GM13977 (cell line): ENCODE data around the gene CSRP1.

Experiments
- DNase-seq: peaks from one replicate; pipeline ENCODE4 v3.0.0; 2012; ENCODE audit warnings: low spot score
- in situ Hi-C: fragments of 300-500 bp; cut with MboI; formaldehyde crosslinking; loops from one replicate; pipeline ENCODE4 v1.12.0; 2022; ENCODE audit warnings: low sequenced_read_pairs, low pct_unique_long_range_greater_than_20kb, mixed read lengths, inconsistent platforms; ENCODE audit not compliant: unreplicated experiment
- TF ChIP-seq, protein P1 (sequence below): IDR thresholded peaks from 2 replicates; pipeline ENCODE4 v1.5.1; 2012; ENCODE audit warnings: mild to moderate bottlenecking, control low read depth; ENCODE audit not compliant: insufficient read depth; ENCODE audit errors: extremely low read depth, missing control alignments

CSRP1 gene

DNA sequence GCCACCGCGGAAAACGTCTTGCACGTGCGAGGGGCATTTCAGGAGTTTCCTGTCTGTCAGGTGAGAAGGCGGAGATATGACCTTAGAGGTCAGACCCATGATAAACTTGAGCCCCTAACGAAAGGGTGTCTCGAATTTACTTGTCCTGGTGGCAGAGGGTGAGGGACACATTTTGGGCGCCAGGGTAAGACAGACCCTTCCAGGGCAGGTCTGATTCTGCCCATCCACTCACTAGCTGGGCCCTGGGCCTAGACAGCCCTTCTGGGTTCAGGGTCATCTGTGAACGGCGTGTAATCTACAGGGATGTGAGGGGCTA, 395 bp upstream of the CSRP1 start:
- in situ Hi-C loops = no loop called here
- no peak for DNase-seq
- TF ChIP-seq, protein P1, sequence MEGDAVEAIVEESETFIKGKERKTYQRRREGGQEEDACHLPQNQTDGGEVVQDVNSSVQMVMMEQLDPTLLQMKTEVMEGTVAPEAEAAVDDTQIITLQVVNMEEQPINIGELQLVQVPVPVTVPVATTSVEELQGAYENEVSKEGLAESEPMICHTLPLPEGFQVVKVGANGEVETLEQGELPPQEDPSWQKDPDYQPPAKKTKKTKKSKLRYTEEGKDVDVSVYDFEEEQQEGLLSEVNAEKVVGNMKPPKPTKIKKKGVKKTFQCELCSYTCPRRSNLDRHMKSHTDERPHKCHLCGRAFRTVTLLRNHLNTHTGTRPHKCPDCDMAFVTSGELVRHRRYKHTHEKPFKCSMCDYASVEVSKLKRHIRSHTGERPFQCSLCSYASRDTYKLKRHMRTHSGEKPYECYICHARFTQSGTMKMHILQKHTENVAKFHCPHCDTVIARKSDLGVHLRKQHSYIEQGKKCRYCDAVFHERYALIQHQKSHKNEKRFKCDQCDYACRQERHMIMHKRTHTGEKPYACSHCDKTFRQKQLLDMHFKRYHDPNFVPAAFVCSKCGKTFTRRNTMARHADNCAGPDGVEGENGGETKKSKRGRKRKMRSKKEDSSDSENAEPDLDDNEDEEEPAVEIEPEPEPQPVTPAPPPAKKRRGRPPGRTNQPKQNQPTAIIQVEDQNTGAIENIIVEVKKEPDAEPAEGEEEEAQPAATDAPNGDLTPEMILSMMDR = no peak

DNA sequence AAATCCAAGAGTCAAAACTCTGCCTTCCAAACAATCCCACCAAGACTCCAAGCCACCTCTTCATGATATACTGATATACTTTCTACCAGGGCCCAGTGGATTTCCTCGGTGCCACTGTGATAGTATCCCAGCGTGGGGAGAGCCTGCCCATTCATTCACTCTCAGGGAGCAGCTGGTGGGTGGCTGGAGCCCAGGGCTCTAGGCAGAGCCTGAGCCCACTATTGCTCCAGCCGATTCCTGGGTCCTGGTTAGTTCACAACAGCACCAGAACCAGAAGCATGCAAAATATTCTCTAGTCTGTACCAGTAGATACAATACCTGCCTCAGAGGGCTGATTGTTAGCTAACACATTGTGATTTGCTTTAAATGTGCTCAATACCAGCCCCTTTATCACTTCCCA, 831 bp downstream of the CSRP1 start:
- in situ Hi-C loops = no loop called here
- TF ChIP-seq, protein P1 = no peak
- no peak for DNase-seq

DNA sequence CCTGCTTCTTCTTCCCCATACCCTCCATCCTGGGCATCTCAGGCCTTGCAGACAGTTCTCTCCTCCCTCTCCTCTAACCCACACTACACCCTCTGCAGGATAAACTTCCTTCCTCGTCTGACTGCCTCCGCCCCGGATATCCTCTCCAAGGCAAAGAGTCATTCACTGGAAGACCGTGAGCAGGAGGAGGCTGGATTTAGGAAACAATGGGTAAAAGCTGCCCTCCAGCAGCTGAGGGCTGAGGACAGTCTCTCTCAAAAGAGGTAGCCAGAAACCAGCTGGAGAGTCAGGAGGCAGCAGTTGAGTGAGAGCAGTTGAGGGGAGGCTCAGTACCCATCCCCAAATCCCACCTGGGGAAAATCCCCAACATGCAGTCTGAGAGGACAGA, 1.4 kb downstream of the CSRP1 start:
- in situ Hi-C loops = no loop called here
- no peak for DNase-seq
- TF ChIP-seq, protein P1 = no peak

DNA sequence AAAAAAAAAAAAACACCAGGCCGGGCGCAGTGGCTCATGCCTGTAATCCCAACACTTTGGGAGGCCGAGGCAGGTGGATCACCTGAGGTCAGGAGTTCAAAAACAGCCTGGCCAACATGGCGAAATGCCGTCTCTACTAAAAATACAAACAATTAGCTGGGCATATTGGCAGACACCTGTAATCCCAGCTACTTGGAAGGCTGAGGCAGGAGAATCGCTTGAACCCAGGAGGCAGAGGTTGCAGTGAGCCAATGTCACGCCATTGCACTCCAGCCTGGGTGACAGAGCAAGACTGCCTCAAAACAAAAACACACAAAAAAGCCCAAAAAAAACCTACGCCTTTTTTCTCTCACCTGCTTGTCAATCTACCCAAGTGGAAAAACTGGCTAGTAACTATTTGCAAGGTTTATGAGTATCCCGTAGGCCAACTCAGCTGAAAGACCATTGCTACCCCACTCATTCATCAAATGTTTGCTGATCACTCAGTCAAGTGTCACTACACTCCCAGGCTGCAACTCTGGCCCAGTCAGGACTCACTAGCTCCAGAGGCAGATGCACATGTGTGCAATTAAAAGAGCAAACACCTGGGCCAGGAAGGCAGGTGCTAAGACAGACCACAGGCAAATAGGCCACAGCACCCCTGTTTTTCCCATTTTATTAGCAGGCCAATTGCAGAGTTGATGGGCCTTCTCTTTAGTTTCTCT, 2.0 kb downstream of the CSRP1 start:
- TF ChIP-seq, protein P1 = no peak
- in situ Hi-C loops = no loop called here
- no peak for DNase-seq

DNA sequence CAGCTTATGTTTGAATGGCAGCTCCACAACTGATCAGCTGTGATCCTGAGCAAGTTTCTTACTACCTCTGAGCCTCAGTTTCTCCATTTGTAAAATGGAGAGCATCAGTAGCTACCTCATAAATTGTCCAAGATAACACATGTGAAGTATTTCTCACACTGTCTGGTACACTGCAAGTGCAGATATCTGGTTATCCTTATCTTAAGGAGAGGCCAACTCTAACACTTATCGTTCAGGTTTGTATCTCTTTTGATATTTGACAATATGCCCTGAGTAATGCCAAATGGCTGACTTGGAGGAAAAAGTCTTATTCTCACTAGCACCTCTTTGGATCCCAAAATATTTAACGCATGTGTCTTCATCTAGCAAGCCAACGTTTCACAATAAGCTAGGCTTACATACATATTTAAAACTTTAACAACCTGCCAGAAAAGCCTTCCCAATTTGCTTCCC, 2.7 kb downstream of the CSRP1 start:
- DNase-seq = no peak
- in situ Hi-C loops = no loop called here
- TF ChIP-seq, protein P1 = no peak

DNA sequence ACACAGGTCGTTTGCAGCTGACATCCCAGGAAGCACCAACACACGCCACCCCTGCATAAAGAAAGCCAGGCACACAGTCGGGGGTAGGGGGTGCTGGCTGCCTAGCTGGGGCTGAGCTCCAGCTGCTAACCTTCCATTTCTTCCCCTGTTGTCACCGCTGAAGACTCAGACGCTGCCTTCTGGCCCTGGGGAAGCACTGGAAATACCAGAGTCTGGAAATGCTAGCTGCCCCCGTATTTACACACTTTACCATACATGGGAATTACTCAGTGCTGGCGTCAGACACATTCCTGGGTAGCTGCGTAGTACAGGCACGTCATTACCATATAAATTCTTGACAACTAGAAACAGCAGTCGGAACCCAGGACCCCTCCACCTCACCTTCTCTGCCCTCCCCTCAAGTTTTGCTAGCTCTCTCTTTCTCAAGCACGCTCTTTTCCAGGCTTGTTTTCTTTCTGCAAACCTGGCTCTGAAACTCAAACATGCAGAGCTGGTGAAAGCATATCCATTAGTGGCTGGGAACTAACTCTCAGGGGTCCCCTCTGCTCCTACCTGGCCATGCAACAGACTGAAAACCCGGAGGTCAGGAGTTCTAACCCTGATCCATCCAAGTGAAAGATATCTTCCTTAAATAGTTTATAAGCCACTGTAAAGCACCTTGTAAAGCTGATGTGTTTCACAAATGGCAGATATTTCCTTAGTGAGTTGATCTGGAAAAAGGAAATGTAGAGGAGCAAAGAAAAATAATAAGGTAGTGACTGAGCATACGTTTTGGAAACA, 3.3 kb downstream of the CSRP1 start:
- in situ Hi-C loops = no loop called here
- no peak for DNase-seq
- TF ChIP-seq, protein P1 = no peak
